NCI-H2107 (cell line): ENCODE measurements around the gene C1orf116.
"Not testable (repeated sequence)": the region's sequence is repeated elsewhere in the genome, so short reads cannot be mapped to it uniquely, and the experiment has no call there.

Experiments
- DNase-seq: peaks from one replicate; lab custom pipeline; 2025; lab: John Stamatoyannopoulos, UW

Gene C1orf116

DNA sequence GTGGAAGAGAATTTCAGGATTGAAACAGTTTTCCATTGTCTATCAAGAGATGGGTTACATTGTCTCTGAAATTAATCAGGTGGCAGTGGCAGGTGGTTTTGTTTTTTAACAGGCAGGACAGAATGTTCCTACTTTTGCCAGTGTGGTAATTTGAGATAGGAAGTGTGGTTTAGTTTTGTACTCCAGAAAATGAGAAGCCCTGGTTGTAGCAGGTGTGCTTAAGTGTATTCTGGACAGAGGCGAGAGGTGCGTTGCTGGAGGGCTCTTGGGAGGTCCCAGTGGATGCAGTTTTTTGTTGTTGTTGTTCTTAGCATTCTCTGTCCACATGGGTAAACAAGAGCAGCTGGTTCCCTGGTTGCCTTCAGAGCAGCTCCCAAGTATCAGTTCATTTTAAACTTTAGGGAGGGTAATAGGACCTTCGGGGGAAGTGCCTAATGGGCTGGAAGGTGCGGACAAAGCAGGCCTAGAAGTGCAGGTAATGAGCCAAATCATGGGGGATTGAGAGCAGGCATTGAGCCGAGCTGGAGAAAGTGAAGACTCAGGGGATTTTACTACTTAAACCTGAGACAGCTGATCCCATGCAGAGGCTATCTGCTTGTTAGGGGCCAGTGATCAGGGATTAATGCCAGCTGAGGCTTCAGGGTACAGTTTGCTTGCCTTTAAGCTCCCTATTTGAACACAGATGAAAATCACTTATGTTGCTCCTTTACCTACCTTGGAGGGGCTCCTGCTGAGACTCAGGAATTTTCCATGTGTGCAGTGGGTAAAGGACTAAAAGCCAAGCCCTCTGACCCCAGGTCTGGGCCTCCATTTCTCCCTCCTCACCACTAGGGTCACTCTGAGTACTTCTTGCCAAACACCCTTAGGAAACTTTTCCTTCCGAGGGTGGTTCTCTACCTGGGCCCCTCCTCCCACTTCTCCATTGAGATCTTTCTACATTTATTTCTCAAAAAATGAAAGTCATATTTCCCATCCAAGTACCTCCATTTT is 26.6 kb upstream of the C1orf116 start:
- peak; percentile 87 for DNase-seq

DNA sequence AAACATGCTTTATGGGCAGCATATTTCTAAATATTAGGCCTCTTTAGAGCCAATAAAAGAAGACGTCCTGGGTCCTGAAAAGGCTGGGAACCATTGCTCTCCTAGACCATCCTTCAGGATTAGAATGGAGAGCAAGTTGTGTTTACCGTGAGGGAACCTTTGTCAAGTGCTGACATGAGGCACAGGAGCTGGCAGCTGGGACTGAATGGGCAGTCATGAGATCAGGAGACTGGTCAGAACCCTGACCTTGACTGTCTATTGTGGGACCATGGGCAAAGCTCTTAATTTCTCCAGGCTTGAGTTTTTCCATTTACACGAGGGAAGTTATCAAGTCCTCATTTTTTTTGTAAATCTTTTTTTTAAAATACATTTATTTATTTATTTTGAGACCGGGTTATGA is 25.7 kb upstream of the C1orf116 start:
- DNase-seq, result no peak

DNA sequence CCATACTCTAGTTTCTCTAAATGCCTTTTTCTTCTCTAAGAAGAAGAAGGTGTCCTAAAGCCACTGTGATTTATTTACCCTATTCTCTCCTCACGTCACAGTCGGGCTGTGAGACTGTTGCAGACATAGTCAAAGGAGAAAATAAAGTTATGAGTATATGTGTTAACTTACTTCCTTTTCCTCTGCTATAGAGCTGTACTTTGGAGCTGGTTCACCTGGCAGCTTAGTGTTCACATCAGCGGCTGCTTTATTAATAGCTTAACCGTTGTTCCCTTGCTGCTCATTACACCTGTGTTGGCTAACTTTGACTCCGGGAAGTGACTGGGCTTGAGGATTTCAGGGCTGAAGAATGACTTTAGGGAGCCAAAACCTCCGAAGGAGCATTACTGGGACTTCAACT is 24.1 kb upstream of the C1orf116 start:
- no peak for DNase-seq

DNA sequence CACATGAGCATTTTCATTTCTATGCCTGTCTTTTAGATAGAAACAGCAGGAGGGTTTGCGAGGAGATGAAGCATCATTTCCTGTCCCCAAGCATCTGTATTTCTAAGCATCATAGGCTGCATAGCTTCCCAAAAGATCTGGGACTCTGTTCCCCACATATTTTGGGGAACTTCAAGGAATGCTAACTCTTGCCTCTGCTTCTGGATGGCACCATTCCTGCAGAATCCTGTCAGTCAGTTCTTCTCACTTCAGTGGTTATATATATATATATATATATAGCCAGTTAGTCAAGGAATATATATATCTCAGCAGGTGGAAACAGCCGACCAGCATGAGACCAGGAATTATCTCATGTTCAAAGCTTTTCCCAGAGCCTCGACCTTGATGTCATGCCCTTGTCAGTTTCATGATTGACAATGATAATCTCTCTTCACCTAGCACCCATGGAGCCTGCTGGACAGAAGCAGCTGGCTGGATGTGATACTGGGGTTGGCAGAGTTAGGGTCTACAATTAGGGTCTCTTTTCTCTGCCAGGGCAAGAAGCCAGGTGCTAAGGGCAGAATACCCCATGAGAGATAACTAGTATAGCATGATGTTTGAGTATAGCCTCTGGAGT is 22.9 kb upstream of the C1orf116 start:
- no peak for DNase-seq

DNA sequence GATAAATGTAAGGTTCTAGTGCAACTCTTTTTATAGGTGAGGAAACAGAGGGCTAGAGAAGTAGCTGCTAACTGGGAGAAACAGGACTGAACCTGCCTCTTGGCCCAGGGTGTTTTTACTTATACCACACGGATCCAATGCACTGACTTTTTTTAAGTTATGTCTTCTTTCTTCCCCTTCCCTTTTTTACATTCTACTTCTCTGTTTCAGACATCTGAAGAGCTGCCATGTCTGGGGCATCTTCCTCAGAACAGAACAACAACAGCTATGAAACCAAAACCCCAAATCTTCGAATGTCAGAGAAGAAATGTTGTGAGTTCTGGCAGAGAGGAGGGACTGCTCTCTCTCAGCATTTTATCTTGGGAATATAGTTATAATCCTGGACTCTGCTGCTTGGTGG is 21.9 kb upstream of the C1orf116 start:
- DNase-seq, result no peak

DNA sequence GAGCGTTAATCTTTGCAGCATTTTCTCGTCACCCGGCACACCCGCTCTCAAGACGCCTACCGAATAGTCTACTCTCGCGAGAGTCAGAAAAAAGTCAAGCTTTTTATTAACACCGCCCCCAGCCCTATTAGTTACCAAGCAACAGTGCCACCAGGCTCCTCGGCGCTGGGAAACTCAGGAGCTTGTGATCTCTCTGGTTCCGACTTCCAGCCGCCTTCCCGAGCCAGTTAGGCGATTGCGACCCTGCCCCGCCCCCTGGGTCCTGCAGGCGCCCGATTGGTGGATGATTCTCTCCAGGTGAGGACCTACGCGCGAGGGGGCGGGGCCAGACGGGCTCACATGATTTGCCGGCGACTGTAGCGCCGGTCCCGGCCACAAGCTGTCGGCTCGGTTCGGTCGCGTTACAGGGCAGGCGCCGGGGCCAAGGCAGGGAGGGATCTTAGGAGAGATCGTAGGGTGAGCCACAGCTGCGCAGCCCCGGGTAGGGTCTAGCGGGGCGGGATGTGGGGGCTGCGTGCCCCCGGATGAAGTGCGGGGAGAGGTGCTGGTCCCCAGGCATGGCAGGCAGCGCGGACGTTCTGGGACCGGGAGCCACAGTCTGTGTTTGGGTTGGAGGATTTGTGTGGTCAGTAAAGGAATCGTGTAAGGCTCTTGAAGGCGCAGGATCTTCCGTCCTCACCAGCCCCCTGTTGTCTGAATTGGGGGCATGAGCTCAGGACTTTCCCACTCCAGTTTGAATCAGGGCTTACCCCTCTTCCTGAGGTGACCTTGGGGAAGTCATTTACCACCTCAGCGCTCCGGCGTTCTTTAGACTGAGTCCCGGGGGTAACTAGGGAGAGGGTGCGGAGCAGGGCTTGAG is 20.6 kb upstream of the C1orf116 start, which contains the start of gene PFKFB2:
Gene PFKFB2, plus strand, starts transcription at position 365 of the 859 bp plus-strand sequence. CDS start 1,443 bp downstream, outside the sequence.
- DNase-seq, result peak; percentile 100

DNA sequence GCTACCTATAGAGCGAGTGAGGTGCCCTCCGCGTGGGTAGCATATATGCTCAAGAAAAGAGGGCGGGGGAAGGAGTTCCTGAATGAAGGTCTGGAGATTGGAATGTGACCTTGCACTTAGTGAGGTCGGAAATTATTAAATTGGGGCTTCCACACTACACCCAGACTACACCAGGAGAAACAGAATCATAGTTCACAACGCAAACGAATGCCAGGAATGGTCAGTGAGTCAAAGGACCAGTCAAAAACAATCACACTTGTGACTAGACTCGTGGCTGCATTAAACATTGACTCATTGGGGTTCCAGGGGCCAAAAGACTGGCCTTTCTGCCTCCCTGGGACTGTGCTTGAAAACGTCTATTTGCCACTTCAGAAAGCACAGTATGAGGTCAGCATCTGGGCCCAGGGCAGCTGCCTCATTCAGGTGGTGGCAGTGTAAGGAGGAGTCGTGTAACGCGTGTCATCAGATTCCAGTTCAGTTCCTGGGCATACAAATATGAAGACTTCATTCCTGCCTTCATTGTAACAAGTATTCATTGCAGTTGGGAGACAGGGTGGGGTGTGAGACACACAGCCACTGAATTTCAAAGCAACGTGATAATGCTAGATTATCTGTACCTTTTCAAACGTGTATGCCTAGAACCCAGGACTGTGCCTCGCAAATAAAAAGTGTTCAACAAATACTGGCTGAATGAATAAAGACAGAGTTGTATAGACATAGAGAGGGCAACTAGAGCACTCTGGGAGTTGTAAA is 18.8 kb upstream of the C1orf116 start, which contains the start of gene YOD1:
Gene YOD1, minus strand, starts transcription at position 18 of the 753 bp plus-strand sequence. CDS start 178 bp downstream, outside the sequence.
- DNase-seq, result peak; percentile 65

DNA sequence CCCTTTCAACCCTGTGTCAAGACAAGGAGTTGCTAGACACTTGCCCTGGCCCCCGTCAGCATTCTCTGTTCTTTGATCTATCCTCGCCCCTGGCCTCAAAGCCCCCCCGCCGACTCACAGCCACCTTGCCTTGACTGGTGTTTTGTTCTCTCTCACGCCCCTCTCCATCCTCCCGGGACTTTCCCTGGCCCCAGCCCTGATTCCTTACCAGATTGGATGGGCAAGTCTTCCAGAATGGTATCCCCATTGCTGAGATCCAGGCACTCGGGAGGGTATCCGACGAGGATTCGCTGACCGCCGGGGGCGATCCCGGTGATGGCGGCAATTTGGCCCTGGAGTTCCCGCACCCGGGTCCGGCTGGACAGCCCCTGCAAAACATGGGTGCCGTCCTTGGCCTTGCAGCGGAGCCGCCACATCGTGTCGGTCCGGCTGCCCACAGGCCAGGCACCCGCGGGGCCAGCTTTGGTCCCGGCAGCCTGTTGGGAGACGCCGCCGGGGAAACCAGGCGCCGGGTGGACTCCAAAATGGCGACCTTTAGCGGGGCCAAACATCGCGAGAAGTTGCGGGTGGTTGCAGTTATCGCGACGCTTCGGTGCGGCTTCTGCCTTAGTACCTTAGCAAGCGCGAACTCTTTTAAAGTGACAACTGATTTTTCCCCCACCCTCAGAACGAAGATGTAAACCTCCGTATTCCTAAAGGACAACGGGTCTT is 18.1 kb upstream of the C1orf116 start:
- DNase-seq, result peak; percentile 95

DNA sequence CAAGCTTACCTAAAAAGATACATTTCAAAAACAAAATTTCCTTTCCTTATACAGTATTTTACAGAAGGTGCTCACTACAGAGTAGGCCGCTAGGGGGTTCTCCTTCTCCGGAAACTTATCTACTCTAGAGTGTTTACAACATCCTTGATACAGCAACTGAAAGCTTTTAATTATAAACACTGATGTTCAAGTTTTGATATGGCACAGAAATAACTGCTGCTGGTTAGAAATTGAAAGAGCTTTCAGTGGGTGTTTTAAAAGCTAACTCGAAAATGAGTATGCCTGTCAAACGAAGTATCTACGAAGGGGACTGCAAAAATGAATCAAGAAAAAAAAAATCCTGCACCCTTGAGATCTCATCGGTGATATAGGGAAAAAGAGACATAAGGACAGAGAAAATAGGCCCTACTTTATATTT is 17.4 kb upstream of the C1orf116 start:
- DNase-seq, result peak; percentile 26

DNA sequence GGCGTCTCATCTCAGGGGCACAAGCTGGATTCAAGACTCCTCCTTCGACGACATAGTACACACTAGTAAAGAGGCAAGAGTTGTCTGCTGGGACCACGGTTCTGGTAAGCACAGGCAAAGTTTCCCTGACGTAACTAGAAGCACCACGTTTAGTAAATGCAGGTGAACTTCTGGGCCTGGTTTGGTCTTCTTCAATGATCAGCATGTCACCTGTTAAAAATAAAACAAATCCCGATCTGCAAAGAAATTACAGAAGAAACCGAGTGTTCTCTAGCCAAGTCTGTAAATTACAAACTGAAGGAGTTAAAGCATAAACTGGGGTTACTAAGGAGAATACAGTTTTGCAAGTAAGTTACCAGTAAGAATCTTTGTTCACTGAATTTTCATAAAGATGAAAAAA is 17.0 kb upstream of the C1orf116 start:
- DNase-seq, result no peak

DNA sequence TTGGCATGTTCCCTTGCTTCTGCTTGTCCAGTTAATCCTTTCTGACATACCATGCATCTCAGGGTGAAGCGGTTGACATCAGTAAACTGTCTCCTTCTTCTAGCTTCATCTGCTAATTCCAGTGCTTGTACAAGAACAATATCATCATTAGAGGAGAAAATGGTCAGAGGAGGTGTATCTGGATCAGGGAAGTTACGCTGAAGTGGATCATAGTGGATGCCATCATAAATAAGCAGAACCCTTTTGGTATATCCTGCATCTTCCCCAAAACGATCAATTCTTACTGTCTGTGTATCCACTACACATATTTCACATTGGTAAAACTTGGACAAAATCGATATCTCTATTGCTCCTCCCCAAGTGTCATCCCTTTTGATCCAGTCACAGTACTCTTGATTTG is 16.5 kb upstream of the C1orf116 start:
- no peak for DNase-seq

DNA sequence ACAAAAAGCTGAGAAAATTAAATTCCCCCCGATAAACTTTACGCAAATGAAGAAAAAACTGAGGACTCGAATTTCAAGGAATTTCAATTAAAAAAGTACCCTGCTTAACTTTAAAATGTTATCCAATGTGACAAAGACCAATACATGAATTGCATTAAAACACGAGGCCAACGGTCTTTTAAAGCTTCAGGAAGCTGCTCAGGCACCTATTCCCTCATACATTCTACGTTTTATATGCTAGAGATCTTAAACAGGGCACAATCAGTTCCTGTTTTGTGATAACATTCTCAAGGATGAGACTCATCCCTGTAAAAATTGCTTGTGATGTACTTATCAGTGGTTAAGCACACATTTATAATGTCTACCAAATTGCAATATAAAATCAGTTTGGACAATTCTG is 15.5 kb upstream of the C1orf116 start:
- DNase-seq, result no peak

DNA sequence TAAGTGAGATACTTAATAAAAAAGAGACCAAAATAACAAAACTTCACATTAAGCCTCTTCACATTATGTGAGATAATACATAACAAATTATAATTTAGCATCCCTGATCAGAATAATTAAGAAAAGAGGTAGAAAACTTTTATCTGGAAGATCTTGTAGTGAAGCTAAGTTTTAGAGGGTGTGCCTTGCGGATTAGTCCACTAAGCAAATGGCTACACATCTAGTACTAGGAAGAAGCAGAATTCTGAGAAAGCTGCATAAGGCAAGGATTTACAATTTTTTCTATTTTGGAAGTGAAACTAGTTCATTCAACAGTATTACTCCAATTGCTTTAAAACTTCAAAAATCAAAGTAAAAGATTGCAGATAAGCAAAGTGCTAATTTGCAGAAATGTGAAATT is 14.9 kb upstream of the C1orf116 start:
- DNase-seq, result no peak

DNA sequence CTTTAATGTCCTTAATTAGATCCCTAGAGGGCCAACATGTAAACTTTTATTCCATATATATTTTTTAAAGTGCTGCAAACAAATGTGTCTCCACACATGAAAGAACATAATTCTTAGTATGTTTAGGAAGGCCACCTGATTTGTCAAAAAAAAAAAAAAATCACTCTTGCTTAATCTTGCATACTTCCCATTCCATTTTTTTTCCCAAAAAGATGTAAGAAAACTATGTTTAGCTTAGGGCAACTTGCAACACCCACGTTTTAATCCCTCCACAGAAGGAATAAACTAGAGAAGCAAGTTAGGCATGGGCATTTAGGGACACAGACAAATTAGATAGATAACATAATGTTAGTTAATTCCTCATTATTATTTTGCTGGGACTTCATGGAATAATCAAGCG is 12.9 kb upstream of the C1orf116 start:
- DNase-seq, result no peak

DNA sequence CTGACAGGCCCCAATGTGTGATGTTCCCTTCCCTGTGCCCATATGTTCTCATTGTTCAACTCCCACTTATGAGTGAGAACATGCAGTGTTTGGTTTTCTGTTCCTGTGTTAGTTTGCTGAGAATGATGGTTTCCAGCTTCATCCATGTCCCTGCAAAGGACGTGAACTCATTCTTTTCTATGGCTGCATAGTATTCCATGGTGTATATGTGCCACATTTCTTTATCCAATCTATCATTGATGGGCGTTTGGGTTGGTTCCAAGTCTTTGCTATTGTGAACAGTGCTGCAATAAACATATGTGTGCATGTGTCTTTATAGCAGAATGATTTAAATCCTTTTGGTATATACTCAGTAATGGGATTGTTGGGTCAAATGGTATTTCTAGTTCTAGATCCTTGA is 8.8 kb upstream of the C1orf116 start:
- DNase-seq, result not testable (repeated sequence)

DNA sequence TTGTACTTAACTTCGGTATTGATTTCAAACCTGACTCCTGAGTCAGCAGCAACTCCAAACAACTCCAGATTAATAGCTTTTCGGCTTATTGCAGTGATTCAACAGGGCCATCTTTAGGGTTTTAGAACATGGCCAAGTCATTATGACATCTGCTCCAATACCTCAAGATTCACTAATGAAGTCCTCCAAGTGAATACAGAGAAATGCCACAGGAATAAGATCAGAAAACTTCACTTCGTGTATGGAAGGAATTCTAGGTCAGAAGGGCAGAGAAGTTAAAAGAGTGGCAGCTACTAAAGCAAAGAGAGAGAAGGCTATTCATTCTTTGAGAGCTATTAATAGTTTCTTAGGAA is 7.6 kb upstream of the C1orf116 start:
- DNase-seq, result no peak

DNA sequence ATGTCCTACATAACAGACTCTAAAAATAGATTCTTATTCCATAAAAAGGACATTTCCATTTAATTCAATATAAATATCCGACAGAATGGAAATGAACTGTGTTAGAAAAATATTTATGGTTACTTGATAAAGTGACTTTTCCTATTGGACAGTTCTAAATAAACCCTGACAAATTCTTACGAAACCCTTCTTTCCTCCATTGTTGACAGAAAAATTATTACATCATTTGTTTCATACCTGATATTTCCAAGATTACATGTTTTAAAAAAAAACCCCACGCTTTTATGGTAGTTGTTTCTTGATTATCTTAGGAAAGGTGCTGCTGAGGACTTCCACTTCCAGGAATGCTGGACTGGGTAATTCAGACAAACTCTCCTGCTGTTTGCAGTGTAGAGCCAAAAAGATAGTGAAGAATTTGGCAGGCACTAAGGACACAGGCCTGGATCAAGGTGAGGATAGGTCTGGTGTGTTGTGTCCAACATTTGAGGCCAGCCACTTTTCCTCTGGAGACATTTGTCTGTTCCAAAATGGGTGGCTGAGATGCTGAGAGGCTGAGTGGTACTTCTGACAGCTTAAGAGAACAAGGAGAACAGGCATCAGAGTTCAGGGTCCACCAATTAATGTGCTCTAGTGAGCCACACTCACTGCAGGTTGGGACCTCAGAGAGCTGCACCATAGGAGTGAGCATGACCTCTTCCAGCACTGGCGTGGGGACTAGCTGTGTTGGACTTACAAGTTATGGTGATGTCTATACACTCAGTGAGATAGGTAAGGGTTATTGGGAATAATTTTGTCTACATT is 7.0 kb upstream of the C1orf116 start:
- no peak for DNase-seq

DNA sequence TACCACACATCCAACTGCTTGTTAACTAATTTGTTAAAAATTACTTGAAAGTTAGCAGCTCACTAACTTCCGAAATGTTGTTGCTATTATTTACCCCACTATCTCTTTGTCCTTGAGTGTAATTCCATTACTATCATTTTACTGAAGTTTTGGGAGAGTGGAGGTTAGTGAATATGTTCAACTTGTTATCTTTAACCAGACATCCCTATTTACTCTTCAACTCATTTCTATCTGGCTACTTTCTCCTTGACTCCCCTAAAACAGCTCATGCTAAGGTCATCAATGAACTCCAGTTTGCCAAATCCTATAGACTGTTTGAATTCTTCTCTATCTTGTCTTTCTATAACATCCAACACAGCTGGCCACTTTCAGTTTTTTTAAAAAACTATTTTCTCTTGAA is 4.3 kb upstream of the C1orf116 start:
- no peak for DNase-seq

DNA sequence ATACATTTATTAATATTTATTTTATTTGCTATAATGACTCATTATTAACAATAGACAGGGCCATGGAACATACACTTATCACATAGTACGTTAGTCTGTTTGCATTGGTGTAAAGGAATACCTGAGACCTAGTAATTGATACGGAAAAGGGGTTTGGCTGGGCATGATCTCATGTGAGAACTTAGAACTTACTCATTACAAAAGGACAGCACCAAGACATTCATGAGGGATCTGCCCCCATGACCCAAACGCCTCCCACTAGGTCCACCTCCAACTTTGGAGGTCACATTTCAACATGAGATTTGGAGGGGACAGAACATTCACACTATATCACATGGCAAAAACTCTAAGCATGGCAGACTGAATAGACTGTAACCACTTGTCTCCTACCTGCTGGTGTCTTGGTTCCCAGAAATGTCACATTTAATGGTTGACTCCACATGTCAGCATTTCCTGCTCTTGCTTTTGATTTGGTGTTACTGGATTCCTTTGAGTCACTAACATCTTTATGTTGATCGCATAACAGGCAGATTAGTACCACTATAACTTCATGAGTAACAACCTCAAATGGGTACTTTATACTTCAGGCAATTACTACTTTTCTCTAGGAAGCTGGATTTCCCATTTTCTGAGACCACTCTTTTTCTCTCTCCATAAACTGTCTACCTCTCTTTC is 3.5 kb upstream of the C1orf116 start:
- DNase-seq, result no peak
